HEK293 (cell line): ENCODE data around the gene KRTCAP2.

Experiments used
- HOXC10 ChIP-seq: sonication (generic); formaldehyde crosslinking; IDR thresholded peaks from 2 replicates; pipeline ENCODE4 v1.8.1; 2023; ENCODE audit warnings: mild to moderate bottlenecking, missing genetic modification reagents
- MEIS1 ChIP-seq: sonication (generic); formaldehyde crosslinking; IDR thresholded peaks from 2 replicates; pipeline ENCODE4 v1.8.1; 2022; ENCODE audit warnings: missing genetic modification reagents, mild to moderate bottlenecking, borderline replicate concordance
- MYNN ChIP-seq: fragments of 450-650 bp; formaldehyde crosslinking; IDR thresholded peaks from 2 replicates; pipeline ENCODE4 v1.5.1; 2016; ENCODE audit warnings: missing biosample characterization, missing genetic modification characterization, borderline replicate concordance
- ZIC2 ChIP-seq: fragments of 450-650 bp; formaldehyde crosslinking; IDR thresholded peaks from 2 replicates; pipeline ENCODE4 v1.5.1; 2016; ENCODE audit warnings: missing biosample characterization, missing genetic modification characterization
- ZNF423 ChIP-seq: fragments of 450-650 bp; formaldehyde crosslinking; IDR thresholded peaks from 2 replicates; pipeline ENCODE4 v1.5.1; 2016; ENCODE audit warnings: missing biosample characterization, missing genetic modification characterization

- no peak for TF ChIP-seq MYNN (tag by site-specific recombination)
- no peak for TF ChIP-seq ZIC2 (tag by site-specific recombination)
- TF ChIP-seq HOXC10 (CRISPR knock-in tag), result no peak
- TF ChIP-seq ZNF423 (tag by site-specific recombination), result no peak
- no peak for TF ChIP-seq MEIS1 (CRISPR knock-in tag)
Measured at GRCh38 chr1:155200920-155201319, 27.8 kb upstream of the KRTCAP2 start.
